IPS-NIHi7 (cell line): ENCODE measurements around the gene TAF8.
"Not testable (repeated sequence)": the region's sequence is repeated elsewhere in the genome, so short reads cannot be mapped to it uniquely, and the experiment has no call there.

ENCODE experiments used
- DNase-seq: peaks from one replicate; pipeline ENCODE4 v3.0.0; 2012; ENCODE audit warnings: mixed read lengths; ENCODE audit errors: extremely low spot score

TAF8 gene

GRCh38 chr6:42028234-42029061, 21.9 kb upstream of the TAF8 start:
- DNase-seq: peak; percentile 63

- DNase-seq: no peak
Measured at GRCh38 chr6:42029062-42029685, 21.1 kb upstream of the TAF8 start.

GRCh38 chr6:42029881-42030280, 20.4 kb upstream of the TAF8 start:
- DNase-seq: no peak

GRCh38 chr6:42030585-42031506, 19.5 kb upstream of the TAF8 start:
- peak; percentile 38 for DNase-seq

- no peak for DNase-seq
Measured at GRCh38 chr6:42032366-42032765, 18.0 kb upstream of the TAF8 start.

GRCh38 chr6:42037669-42038068, 12.7 kb upstream of the TAF8 start:
- not testable (repeated sequence) for DNase-seq

- DNase-seq: no peak
Measured at GRCh38 chr6:42038163-42038562, 12.2 kb upstream of the TAF8 start.

- no peak for DNase-seq
Measured at GRCh38 chr6:42038811-42039408, 11.4 kb upstream of the TAF8 start.

- no peak for DNase-seq
Measured at GRCh38 chr6:42040856-42041480, 9.4 kb upstream of the TAF8 start.

- DNase-seq: peak; percentile 13
Measured at GRCh38 chr6:42041481-42042053, 8.8 kb upstream of the TAF8 start.

GRCh38 chr6:42042108-42042507, 8.2 kb upstream of the TAF8 start:
- DNase-seq: no peak

GRCh38 chr6:42043787-42044475, 6.4 kb upstream of the TAF8 start:
- peak; percentile 89 for DNase-seq

GRCh38 chr6:42045538-42046460, 4.5 kb upstream of the TAF8 start:
- peak; percentile 65 for DNase-seq

GRCh38 chr6:42046464-42047212, 3.7 kb upstream of the TAF8 start:
- DNase-seq: no peak

- no peak for DNase-seq
Measured at GRCh38 chr6:42047213-42047590, 3.1 kb upstream of the TAF8 start.

GRCh38 chr6:42047790-42048405, 2.4 kb upstream of the TAF8 start:
- DNase-seq: no peak

- no peak for DNase-seq
Measured at GRCh38 chr6:42049116-42049809, 1.1 kb upstream of the TAF8 start.

GRCh38 chr6:42049948-42050296, 402 bp upstream of the TAF8 start:
- DNase-seq: no peak
